HG03342 (cell line): Measurements from ENCODE around the gene FAM120B.

Experiments used
- ATAC-seq: cut with Tn5 transposase; IDR thresholded peaks from one replicate; pipeline ENCODE4 v1.9.1; 2021; ENCODE audit warnings: mild to moderate bottlenecking, moderate library complexity; ENCODE audit not compliant: unreplicated experiment

The FAM120B gene

DNA sequence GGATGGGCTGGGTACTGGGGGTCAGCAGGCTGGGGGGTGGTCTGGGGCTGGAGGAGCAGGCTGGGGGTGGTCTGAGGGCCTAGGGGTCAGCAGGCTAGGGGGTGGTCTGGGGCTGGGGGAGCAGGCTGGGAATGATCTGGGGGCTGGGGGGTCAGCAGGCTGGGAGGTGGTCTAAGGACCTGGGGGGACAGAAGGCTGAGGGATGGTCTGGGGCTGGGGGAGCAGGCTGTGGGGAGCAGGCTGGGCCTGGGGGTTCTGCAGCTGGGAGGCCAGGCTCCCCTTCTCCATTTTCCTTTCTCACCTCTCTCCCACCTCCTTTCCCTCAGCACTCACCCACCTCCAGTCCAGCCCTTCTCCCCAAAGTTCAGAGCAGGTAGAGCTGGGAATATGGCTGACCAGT, 132.3 kb downstream of the FAM120B start:
- no peak for ATAC-seq

DNA sequence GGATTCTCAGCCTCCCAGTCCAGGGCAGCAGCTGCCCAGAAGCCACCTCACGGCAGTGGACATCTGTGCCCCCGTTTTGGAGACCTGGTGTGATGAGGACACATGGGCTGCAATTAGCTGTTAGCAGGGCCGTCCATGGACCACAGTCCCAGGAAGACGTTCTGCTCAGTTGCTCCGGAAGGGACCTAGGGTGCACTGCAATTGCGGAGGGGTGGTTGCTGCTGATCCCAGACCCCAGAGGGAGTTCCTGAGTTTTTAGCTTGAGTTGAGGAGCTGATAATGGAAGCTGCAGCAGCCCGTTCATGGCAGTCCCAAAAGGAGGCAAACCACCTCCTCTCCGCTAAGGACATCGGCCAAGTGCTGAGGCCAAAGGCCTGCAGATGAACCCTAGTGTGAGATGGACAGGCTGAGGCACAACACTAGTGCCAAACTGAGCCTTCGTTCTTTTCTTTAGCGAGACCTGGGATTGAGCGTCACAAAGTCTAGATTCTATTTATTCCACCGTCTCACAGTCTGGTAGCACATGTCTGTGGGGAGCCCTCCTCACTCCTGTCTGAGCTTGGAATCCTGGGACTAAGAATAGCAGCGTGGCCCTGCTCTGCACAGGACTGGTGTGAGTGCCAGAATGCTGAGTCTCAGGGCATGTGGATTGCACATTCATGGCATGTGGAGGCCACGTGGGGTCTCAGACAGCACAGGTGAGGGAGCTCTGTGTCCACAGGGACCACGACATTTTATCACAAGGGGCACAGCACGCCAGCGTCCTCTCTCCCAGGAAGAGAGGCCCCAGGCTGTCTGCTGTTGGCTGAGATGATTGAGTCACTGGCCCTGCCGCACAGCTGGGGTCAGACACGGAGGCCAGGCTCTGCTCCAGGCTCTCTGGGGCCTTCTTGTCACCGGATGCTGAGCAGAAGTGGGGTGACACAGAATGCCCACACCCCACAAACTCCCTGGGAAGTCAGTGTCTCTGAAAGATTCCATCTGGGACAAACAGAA, 133.1 kb downstream of the FAM120B start:
- no peak for ATAC-seq

- no peak for ATAC-seq
Observed at GRCh38 chr6:170440437-170440836, 133.9 kb downstream of the FAM120B start.

GRCh38 chr6:170441316-170441715, 134.8 kb downstream of the FAM120B start:
- no peak for ATAC-seq

GRCh38 chr6:170442596-170442995, 136.0 kb downstream of the FAM120B start:
- ATAC-seq = no peak

GRCh38 chr6:170443151-170443662, 136.6 kb downstream of the FAM120B start:
- ATAC-seq = no peak

- ATAC-seq = no peak
Observed at GRCh38 chr6:170444056-170444591, 137.6 kb downstream of the FAM120B start.

DNA sequence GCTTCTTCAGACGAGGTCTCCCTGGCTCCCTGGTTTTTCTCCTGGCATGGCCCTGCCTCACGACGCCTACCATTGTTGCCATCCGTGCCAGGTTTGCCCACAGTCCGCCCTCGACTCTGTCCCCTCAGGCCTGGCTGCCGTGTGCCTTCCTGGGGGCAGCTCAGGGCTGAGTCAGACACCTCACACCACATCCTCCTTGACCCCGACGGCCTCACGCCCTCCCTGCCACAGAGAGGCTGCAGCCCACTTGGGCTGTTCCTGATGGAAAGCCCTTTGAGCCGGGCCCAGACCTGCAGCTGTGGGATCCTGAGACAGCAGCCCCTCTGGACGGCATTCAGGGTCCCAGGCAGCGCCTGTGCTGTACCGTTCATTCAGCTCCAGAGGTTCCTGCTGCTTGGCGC, 138.3 kb downstream of the FAM120B start:
- no peak for ATAC-seq

DNA sequence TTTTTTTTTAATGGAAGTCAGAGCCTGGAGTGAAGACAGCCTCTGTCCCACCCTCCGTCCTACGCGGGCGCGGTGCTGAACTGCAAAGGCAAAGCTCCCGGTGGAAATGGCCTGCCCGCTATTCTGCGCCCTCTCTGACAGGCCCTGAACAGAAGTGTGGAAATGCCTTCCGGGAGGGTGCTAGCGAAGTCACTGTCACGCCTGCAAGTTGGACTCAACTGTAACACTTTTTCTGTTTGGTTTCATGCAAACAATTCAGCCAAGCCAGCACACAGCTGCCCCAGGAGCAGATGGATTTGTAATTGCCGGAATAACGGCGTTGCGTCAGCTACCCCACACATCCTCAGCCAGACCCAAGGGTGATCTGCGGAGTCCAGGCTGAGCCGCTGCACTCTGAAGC, 138.9 kb downstream of the FAM120B start:
- no peak for ATAC-seq

DNA sequence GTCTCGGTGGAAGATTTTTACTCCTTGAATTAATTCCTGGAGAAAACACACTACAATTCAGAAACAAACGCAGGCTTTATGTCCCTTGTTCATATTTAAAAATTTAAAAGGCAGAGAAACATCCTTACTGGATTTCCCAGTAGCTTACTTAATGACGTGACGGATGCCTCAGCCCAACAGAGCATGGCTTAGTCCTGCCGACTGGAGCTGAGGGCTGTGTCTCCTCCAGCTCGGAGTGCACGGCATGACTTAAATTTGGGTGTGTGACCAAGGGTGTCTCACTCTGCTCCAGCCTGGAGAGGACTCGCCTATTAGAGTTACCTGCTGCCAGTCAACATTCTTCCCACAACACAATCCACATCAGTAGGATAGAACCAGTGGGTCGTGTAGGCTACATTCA, 139.4 kb downstream of the FAM120B start:
- no peak for ATAC-seq

DNA sequence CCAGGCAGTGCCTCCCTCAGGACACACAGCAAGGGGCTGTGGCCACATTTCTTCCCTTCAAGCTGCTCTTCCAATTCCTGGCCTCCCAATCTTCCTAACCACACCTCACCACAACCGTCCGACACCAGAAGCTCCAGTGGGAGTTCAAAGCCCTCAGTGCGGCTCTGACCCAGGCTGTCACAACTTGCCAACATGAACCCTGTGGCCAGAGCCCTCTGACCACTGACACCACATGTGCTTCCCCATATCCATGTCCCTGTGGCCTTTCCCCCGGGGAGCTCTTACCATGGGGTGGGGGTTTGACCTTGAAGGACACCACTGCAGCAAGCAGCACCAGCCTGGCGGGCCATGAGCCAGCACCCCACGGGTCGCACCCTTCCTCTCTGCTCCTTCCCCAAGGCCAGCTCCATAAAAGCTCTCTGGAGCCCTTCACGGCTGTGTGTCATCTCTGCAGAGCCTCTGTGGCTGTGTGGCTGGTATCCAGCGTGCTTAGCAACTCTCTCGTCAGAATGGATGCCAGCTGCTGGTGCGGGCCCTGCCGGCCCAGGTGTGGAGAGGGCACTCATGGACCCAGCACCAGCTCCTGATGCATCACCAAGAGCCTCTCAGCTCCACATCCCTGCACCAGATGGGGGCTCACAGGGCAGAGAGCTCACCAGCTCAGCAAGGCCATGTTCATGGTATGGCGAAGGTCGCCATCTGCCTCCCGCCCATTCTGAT, 140.4 kb downstream of the FAM120B start:
- no peak for ATAC-seq

DNA sequence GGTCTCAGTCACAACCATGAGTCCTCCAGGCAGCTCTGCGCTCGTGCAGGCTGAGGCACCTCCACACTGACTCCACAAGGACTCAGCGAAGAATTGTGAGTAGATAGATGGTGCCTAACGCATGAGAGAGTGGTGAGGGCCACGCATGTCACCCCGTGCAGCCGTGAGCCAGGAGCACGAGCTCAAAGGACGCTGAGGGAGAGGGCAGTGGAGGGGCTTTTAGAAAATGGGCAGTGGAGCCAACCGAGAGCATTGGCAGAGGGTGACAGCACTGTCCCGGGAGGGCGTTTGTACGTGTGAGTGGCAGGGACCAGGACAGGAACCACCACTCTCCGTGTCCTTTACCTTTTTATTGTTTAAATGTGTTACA, 141.0 kb downstream of the FAM120B start:
- no peak for ATAC-seq

DNA sequence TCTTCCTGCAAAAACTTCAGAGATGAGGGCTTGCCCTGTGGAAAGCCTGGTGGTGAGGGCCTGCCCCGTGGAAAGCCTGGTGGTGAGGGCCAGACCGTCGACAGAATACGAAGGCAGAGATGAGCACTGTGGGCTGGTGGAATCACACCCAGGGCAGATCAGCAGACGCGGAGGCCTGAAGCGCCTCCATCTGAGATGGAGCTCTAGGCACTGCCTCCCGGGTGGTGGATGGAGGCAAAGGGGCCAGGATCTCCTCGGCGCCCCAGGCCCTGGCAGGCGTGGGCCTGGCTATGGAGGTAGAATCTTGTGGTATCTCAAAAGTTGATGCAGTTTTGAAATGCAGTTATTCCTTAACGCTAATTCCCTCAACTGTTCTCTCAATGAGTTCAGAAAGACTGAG, 141.8 kb downstream of the FAM120B start:
- no peak for ATAC-seq

DNA sequence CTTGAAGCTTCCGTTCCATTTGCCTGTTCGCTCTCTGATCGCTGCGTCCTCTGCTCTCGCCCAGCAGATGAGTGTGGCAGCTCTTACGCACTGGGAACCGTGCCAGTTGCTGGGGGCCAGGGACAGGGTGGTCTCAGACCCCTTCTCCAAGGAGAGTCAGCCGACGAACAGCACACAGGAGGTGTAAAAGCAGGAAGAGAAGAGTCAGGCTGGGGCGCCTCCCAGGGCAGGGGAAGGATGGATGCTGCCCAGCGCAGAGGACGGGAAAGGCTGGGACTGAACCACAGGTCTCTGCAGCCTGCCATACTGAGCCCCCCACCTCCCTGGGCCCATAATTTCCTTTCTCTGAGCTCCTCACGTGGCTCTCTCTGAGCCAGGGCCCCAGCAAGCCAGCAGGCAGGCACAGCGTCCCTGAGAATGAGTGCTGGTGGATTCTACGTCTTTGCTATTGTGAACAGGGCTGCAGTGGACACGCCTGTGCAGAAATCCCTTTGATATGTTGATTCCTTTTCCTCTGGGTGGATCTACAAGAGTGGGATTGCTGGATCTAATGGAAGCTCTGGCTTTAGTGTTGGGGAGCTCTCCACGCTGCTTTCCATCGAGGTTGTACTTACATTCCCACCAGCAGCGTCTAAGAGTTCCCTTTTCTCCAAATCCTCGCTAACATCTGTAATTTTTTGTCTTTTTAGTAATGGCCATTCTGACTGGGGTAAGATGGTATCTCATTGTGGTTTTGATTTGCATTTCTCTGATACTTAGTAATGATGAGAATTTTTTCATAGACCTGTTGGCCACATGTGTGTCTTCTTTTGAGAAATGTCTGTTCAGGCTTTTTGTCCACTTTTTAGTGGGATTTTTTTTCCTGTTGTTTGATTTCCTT, 142.4 kb downstream of the FAM120B start:
- ATAC-seq = no peak

DNA sequence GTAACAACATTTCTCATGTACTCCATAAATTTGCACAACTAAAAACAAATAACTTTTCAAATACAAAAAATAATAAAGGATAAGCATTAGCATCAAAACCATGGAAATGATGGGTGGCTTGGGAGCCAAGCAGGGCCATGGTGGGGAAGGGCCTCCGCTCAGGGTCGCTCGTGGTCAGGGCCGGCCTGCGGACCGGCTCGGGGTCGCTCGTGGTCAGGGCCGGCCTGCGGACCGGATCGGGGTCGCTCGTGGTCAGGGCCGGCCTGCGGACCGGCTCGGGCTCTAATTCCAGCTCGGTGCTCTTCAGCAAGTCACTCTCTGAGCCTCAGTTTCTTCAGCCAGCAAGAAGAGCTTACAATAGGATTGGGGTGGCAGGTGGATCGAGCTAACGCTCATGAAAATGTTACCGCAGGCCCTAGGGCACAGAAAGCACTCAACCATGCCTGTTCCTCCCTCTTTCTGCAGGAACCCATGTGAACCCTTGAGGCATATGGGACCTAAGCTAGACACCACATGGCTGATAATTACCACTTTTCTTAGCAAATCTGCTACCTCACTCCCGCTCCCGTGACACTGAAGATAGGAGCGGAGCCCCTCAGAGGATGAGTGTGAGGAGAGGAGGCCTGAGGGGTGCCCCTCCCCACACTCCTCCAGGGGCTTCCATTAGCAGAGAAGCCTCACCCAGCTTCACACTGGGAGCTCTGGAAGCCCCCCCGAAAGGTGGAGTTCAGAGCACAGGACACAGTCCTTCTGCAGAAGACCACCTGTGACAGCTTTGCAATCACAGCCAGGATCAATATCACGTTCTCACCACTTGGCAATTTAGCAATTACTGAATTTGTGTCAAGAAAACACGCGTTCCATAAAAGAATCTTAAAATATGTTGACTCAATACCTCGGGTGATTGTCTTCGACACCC, 143.5 kb downstream of the FAM120B start:
- no peak for ATAC-seq

DNA sequence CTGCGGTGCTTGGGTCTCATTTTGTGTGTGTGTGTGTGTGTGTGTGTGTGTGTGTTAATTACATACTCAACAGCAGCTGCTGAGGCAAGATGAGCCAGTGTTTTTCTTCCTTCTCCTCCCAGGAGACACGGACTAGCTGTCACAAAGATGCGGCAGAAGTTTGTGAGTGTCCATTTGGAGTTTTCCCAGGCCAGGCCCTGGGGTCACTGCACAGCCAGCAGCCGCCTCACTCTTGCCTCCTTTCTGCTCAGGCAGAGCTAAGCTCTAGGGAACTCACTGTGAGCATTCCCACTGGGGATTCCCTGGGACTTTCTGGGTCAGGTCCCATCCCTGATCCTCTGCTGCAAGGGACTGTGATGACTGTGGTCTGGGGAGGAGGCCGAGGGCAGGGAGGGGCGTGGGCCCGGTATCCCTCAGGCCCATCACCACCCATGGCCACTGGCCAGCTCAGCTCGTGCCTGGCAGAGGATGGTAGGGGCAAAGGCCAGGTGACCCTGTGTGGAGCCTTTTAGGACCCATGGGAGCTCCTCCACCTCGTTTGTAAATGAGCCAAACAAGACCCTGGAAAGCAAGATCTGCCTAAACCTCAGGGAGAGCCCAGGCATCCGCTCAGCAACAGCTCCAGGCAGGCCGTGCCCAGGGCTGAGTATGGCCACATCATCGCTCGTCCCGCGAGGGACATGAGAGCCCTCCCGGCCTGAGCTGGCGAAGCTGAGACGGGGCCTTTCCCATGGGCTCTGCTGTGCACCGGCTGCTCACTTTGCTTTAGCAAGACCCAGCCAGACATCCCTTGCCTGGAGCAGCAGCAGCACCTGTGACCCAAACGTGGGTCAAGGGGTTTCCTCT, 144.6 kb downstream of the FAM120B start:
- no peak for ATAC-seq

GRCh38 chr6:170451762-170452651, 145.4 kb downstream of the FAM120B start:
- no peak for ATAC-seq
